Stimulated activated naive CD8-positive, alpha-beta T cell treated with anti-CD3 and anti-CD28 coated beads, Interleukin-15, Interleukin-2, amounts not matched to agents 100 ng/mL and 50 ng/mL, for 24 hours (primary cell): ENCODE measurements around the gene MYRFL.

Experiments used
- H3K27ac Mint-ChIP-seq: one replicate; pipeline ENCODE4 v1.8.0; 2021; ENCODE audit warnings: mild to moderate bottlenecking, mixed read lengths
- H3K27me3 Mint-ChIP-seq: one replicate; pipeline ENCODE4 v1.8.0; 2021; ENCODE audit warnings: mixed read lengths
- H3K36me3 Mint-ChIP-seq: one replicate; pipeline ENCODE4 v1.8.0; 2021; ENCODE audit warnings: low read depth, mixed read lengths
- H3K4me1 Mint-ChIP-seq: one replicate; pipeline ENCODE4 v1.8.0; 2021; ENCODE audit warnings: low read depth, mixed read lengths
- H3K4me3 Mint-ChIP-seq: one replicate; pipeline ENCODE4 v1.8.0; 2021; ENCODE audit warnings: mild to moderate bottlenecking, mixed read lengths
- H3K9me3 Mint-ChIP-seq: one replicate; pipeline ENCODE4 v1.8.0; 2021; ENCODE audit warnings: mixed read lengths

MYRFL gene

GRCh38 chr12:69872804-69873203 lies 47.8 kb downstream of the MYRFL start:
- Mint-ChIP-seq H3K4me1 (no peaks in the 10 kb centered on the region), H3K36me3 (no peaks in the 10 kb centered on the region), H3K4me3 (no peak overlapping the region), H3K9me3 (no peaks in the 10 kb centered on the region), H3K27me3 (no peaks in the 10 kb centered on the region), H3K27ac (no peak overlapping the region)

DNA sequence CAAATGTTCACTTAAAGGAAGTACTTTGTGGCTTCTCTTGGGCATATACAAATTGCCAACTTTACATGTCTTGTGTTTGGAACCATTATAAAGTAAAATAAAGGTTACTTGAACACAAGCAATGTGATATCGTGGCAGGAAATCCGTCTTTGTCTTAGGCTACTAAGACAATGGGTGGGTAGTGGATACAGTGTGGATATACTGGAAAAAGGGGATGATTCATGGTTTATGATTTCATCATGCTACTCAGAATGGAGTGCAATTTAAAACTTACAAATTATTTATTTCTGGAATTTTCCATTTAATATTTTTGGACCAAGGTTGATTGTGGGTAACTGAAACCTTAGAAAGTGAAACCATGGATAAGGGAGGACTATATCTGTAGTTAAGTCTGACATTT lies 48.4 kb downstream of the MYRFL start:
- Mint-ChIP-seq H3K4me3 (no peak overlapping the region), H3K27me3 (no peaks in the 10 kb centered on the region), H3K9me3 (no peaks in the 10 kb centered on the region), H3K36me3 (no peaks in the 10 kb centered on the region), H3K27ac (no peak overlapping the region), H3K4me1 (no peaks in the 10 kb centered on the region)

DNA sequence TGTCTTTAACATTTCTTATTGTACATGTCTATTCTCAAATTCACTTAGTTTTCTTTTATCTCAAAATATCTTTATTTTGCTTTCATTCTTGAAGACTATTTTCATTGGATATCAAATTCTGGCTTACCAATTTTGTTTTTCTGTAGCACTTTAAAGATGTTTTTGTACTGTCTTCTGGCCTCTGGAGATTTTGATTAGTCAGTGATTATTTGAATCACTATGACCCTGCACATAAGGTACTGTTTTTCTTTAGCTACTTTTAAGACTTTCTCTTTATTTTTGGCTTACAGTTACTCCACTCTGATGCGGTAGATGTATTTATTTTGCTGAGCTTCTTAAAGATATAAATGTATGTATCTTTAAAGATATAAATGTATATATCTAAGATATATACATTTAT lies 49.6 kb downstream of the MYRFL start:
- Mint-ChIP-seq H3K9me3 (no peaks in the 10 kb centered on the region), H3K27ac (no peak overlapping the region), H3K36me3 (no peaks in the 10 kb centered on the region), H3K27me3 (peaks cover 9% of the 10 kb centered on the region), H3K4me1 (no peaks in the 10 kb centered on the region), H3K4me3 (no peak overlapping the region)

GRCh38 chr12:69875416-69875935 lies 50.4 kb downstream of the MYRFL start:
- no peak overlapping the region for H3K4me3 Mint-ChIP-seq
- no peaks in the 10 kb centered on the region for H3K4me1 Mint-ChIP-seq
- H3K36me3 Mint-ChIP-seq, result no peaks in the 10 kb centered on the region
- H3K27me3 Mint-ChIP-seq, result peaks cover 15% of the 10 kb centered on the region
- H3K27ac Mint-ChIP-seq, result no peak overlapping the region
- no peaks in the 10 kb centered on the region for H3K9me3 Mint-ChIP-seq

- H3K4me1 Mint-ChIP-seq, result no peaks in the 10 kb centered on the region
- no peaks in the 10 kb centered on the region for H3K36me3 Mint-ChIP-seq
- H3K27me3 Mint-ChIP-seq, result peaks cover 17% of the 10 kb centered on the region
- no peaks in the 10 kb centered on the region for H3K9me3 Mint-ChIP-seq
- no peak overlapping the region for H3K27ac Mint-ChIP-seq
- H3K4me3 Mint-ChIP-seq, result no peak overlapping the region
These were observed 54.3 kb downstream of the MYRFL start for GRCh38 chr12:69879007-69879960.

DNA sequence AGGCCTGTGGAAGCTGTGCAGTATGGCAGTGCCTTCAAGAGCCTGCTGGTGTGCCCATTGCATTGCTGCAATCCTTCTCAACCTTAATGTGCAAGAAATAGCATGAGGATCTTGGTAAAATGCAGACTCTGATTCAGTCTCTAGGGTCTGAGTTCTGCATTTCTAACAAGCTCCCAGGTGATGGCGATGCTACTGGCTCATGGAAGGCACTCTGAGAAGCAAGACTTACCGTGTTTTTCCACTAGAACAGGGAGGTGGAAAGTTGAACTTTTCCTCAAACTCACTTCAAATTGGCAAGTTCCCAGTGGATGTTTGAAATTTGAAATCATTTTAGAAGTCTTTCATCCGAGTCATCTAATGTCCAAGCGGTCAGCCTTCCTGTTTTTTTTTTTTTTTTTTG lies 55.5 kb downstream of the MYRFL start:
- Mint-ChIP-seq H3K27ac (no peak overlapping the region), H3K4me1 (no peaks in the 10 kb centered on the region), H3K27me3 (peaks cover 17% of the 10 kb centered on the region), H3K9me3 (no peaks in the 10 kb centered on the region), H3K36me3 (no peaks in the 10 kb centered on the region), H3K4me3 (no peak overlapping the region)

- Mint-ChIP-seq H3K4me1 (no peaks in the 10 kb centered on the region), H3K36me3 (no peaks in the 10 kb centered on the region), H3K4me3 (no peak overlapping the region), H3K27ac (no peak overlapping the region), H3K27me3 (peaks cover 17% of the 10 kb centered on the region), H3K9me3 (no peaks in the 10 kb centered on the region)
These were observed 56.7 kb downstream of the MYRFL start for GRCh38 chr12:69881771-69882170.

- Mint-ChIP-seq H3K4me3 (no peak overlapping the region), H3K27ac (no peak overlapping the region), H3K36me3 (no peaks in the 10 kb centered on the region), H3K9me3 (no peaks in the 10 kb centered on the region), H3K4me1 (no peaks in the 10 kb centered on the region), H3K27me3 (peaks cover 13% of the 10 kb centered on the region)
These were observed 59.4 kb downstream of the MYRFL start for GRCh38 chr12:69884386-69884785.

DNA sequence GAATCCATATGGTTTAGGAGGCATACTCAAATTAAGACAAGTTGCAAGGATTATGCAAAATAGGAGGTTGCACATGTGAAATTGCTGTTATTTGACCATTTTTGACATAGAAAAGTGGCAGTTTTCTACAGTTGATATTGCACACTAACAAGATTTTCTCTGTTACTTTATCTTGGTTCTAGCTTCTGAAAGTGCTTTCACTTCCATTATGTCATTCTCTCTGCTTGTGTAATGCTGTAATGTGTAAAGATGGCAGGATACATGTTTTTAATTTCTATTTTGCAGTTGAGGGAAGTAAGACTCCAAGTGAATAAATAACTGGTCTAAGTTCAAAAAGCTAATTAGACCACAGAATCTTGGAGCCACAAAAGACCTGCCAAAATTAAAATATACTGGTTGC lies 60.6 kb downstream of the MYRFL start:
- no peaks in the 10 kb centered on the region for H3K4me1 Mint-ChIP-seq
- H3K27ac Mint-ChIP-seq, result no peak overlapping the region
- H3K9me3 Mint-ChIP-seq, result no peaks in the 10 kb centered on the region
- no peaks in the 10 kb centered on the region for H3K36me3 Mint-ChIP-seq
- H3K27me3 Mint-ChIP-seq, result peaks cover 3% of the 10 kb centered on the region
- H3K4me3 Mint-ChIP-seq, result no peak overlapping the region

GRCh38 chr12:69886109-69886508 lies 61.1 kb downstream of the MYRFL start:
- H3K27me3 Mint-ChIP-seq, result peaks cover 3% of the 10 kb centered on the region
- H3K4me1 Mint-ChIP-seq, result no peaks in the 10 kb centered on the region
- no peaks in the 10 kb centered on the region for H3K36me3 Mint-ChIP-seq
- no peak overlapping the region for H3K27ac Mint-ChIP-seq
- H3K4me3 Mint-ChIP-seq, result no peak overlapping the region
- no peaks in the 10 kb centered on the region for H3K9me3 Mint-ChIP-seq

- Mint-ChIP-seq H3K4me1 (no peaks in the 10 kb centered on the region), H3K27ac (no peak overlapping the region), H3K36me3 (no peaks in the 10 kb centered on the region), H3K4me3 (no peak overlapping the region), H3K27me3 (peaks cover 3% of the 10 kb centered on the region), H3K9me3 (no peaks in the 10 kb centered on the region)
These were observed 61.7 kb downstream of the MYRFL start for GRCh38 chr12:69886715-69887114.

GRCh38 chr12:69888901-69889300 lies 63.9 kb downstream of the MYRFL start:
- Mint-ChIP-seq H3K36me3 (no peaks in the 10 kb centered on the region), H3K27ac (no peak overlapping the region), H3K4me1 (no peaks in the 10 kb centered on the region), H3K27me3 (peaks cover 3% of the 10 kb centered on the region), H3K9me3 (no peaks in the 10 kb centered on the region), H3K4me3 (no peak overlapping the region)

DNA sequence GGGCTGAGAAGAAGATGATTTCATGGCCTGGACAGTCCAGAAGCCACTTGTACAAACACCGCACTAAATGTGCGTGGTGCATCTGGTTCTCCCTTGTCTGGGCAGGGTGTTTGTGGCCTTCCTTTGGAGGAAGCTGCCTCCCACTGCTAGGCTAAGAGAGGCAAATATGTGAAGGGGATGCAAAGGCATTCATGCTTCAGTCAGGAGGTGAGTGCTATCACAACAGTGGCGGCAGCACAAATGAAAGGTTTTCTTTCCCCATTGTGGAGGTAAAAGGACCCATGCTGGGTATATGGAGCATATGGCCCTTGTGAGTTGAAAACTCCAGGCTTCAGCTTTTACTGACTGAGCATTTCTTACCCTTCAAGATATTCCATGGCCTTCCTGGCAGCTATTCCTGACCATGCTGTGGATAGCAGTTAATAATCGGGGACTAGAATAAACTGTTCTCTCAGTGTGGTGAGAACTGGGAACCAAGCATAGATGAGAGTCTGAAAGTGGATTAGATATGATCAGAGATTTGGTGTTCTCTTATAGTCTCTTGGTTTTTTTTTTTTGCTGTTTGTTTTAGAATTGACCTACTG lies 69.9 kb downstream of the MYRFL start:
- H3K27ac Mint-ChIP-seq, result no peak overlapping the region
- no peaks in the 10 kb centered on the region for H3K36me3 Mint-ChIP-seq
- H3K4me3 Mint-ChIP-seq, result no peak overlapping the region
- H3K4me1 Mint-ChIP-seq, result no peaks in the 10 kb centered on the region
- no peaks in the 10 kb centered on the region for H3K27me3 Mint-ChIP-seq
- H3K9me3 Mint-ChIP-seq, result no peaks in the 10 kb centered on the region

DNA sequence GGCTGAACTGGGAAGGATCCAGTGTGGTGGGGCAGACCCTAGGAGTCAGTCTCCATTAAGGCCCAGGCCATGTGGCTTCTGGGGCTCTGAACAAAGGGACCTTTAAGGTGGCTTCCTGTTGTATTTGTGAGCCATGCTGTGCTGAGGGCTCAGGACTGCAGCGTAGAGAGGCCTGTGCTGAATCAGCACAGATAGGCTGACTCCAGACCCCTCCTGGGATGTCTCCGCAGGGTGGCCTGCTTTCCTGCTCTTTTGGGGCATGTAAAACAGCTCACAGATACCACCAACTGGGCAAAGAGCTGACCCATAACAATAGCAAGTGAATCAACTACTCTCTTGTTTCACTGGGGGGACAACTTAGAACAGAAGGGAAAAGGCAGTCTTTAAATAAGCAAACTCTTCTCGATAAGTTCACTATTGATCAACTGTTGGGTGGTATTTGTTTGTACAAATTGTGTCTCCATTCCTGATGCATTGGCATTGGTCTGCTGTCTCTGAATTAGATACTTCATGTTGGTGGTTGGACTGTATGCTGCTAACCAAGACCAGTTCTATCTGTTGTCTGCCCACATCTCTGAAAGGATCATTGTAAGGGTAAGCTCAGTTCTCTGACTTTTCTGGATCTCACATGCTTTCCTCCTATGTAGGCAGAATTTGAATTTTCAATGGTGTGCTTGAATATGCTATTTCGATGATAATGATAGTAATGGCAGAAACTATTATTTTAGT lies 71.8 kb downstream of the MYRFL start:
- H3K4me1 Mint-ChIP-seq, result no peaks in the 10 kb centered on the region
- no peaks in the 10 kb centered on the region for H3K9me3 Mint-ChIP-seq
- H3K27ac Mint-ChIP-seq, result no peak overlapping the region
- no peaks in the 10 kb centered on the region for H3K36me3 Mint-ChIP-seq
- no peak overlapping the region for H3K4me3 Mint-ChIP-seq
- H3K27me3 Mint-ChIP-seq, result no peaks in the 10 kb centered on the region

DNA sequence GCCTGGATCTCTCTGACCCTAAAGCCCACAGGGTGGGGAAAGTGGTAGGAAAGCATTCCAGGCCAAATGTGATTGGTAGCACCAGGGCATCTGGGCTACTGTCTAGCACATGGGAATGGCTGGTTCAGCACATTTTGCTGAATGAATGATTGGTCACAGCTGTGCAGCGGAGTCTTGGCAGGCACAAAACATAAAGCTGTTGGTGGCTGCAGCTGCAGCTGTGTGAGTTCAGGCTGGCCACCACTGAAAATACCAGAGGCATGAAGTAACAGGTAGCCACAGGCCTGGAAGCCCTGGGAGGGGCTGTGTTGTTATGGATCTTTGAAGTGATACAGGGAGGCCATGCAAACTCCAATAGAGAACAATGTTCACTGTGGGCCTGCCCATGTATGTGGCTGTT lies 72.7 kb downstream of the MYRFL start:
- H3K4me1 Mint-ChIP-seq, result no peaks in the 10 kb centered on the region
- H3K27ac Mint-ChIP-seq, result no peak overlapping the region
- H3K9me3 Mint-ChIP-seq, result no peaks in the 10 kb centered on the region
- no peaks in the 10 kb centered on the region for H3K36me3 Mint-ChIP-seq
- H3K4me3 Mint-ChIP-seq, result no peak overlapping the region
- no peaks in the 10 kb centered on the region for H3K27me3 Mint-ChIP-seq
